ENCODE measurements around the gene HDAC5. TPM values are rescaled to one million over a fixed set of nuclear protein-coding genes. Genes with fewer than 3 reads are reported as not detected.

The HDAC5 gene
- polyA plus RNA-seq, 6 donors from 2014 or later: 27.5 to 79.5 (median 41.2) TPM

DNA sequence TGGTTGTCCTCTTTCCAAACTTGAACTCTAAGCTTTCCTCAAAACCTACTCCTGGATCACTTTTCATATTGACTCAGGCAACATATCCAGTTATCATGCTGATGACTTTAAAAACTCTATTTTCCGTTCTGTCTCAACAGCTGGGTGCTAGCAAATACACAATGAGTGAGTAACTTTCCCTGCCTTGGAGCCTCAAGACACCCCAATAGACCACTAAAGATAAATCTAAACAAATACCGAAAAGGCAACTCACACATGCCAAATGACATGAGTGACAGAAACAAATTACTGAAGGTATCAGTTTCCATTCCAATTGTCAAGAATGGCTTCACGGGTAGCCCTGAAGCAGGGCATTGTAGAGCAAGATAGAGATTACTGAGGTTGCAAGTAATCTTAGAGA is 93.0 kb downstream of the HDAC5 start:
- DNase-seq: no peak
- ATAC-seq (ENCODE audit: low read depth in 2 of 2): no peak
- H3K4me1 Mint-ChIP-seq: peaks cover 10 to 12% (median 11%) of the 10 kb centered on the region in 3 donors
- H3K9me3 Mint-ChIP-seq: no peaks in the 10 kb centered on the region
- H3K27ac Mint-ChIP-seq: no peak overlapping the region
- no peaks in the 10 kb centered on the region for H3K27me3 Mint-ChIP-seq
- H3K4me3 Mint-ChIP-seq: no peak overlapping the region
- H3K36me3 Mint-ChIP-seq: peaks cover 7 to 9% of the 10 kb centered on the region in 2 donors

DNA sequence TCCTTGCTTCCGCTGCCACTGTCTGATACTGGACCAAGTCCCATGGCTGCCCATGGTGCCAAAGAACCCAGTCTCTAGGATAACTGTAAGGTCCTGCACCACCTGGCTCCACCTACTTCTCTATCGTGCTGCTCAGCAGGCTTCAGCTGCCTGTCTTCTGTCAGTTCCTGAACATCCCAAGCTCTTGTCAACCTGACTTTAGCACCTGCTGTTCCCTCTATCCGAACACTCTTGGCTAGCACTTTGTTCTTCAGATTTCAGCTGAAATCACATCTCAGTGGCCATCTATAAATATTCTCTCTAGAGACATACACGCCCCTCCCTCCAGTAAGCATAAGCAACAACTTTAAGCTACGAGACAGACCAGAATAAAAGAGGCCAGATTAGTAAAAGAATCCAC is 93.7 kb downstream of the HDAC5 start:
- Mint-ChIP-seq H3K4me1 (peaks cover 11 to 14% (median 12%) of the 10 kb centered on the region in 3 donors), H3K36me3 (peaks cover 7 to 9% of the 10 kb centered on the region in 2 donors), H3K27ac (peak overlapping the region in 1 of 6 donors; percentile 45), H3K9me3 (no peaks in the 10 kb centered on the region), H3K4me3 (no peak overlapping the region), H3K27me3 (no peaks in the 10 kb centered on the region)
- ATAC-seq (ENCODE audit: low read depth in 2 of 2) (no peak), DNase-seq (no peak)

Other genes starting within 250 kb of the HDAC5 start
- gene MPP2, start 216.1 kb downstream of the HDAC5 start, polyA plus RNA-seq (ENCODE audit: low read depth in 6 of 6): under 1 TPM in 1 of 6 donors, not detected in 5; 0.18 TPM
- gene PPY, start 181.2 kb downstream of the HDAC5 start, polyA plus RNA-seq (ENCODE audit: low read depth in 6 of 6): not detected
- not detected for gene PYY, start 169.7 kb downstream of the HDAC5 start, polyA plus RNA-seq (ENCODE audit: low read depth in 6 of 6)
- 1 to 10 TPM in 2 of 6 donors, under 1 TPM in 3, not detected in 1; 0.57 to 1.8 (median 0.90) TPM for gene NAGS, start 119.0 kb downstream of the HDAC5 start, polyA plus RNA-seq (ENCODE audit: low read depth in 6 of 6)
- 10 to 100 TPM; 25.7 to 34.2 (median 28.9) TPM for gene TMEM101, start 108.7 kb downstream of the HDAC5 start, polyA plus RNA-seq (ENCODE audit: low read depth in 6 of 6)
- 10 to 100 TPM; 48.1 to 99.0 (median 80.5) TPM for gene LSM12, start 57.0 kb downstream of the HDAC5 start, polyA plus RNA-seq (ENCODE audit: low read depth in 6 of 6)
- gene G6PC3, start 52.9 kb downstream of the HDAC5 start, polyA plus RNA-seq (ENCODE audit: low read depth in 6 of 6): 10 to 100 TPM; 19.2 to 28.0 (median 24.6) TPM
- 1 to 10 TPM in 3 of 6 donors, under 1 TPM in 2, not detected in 1; 0.63 to 1.4 (median 1.2) TPM for gene HROB, start 18.3 kb upstream of the HDAC5 start, polyA plus RNA-seq (ENCODE audit: low read depth in 6 of 6)
- gene ASB16, start 47.1 kb upstream of the HDAC5 start, polyA plus RNA-seq (ENCODE audit: low read depth in 6 of 6): under 1 TPM in 4 of 6 donors, not detected in 2; 0.19 to 0.43 (median 0.31) TPM
- gene TMUB2, start 63.3 kb upstream of the HDAC5 start, polyA plus RNA-seq (ENCODE audit: low read depth in 6 of 6): 10 to 100 TPM; 39.7 to 69.9 (median 44.8) TPM
- gene ATXN7L3, start 76.2 kb upstream of the HDAC5 start, polyA plus RNA-seq (ENCODE audit: low read depth in 6 of 6): 10 to 100 TPM in 3 of 6 donors, 1 to 10 TPM in 3; 6.6 to 14.4 (median 9.4) TPM
- gene UBTF, start 96.0 kb upstream of the HDAC5 start, polyA plus RNA-seq (ENCODE audit: low read depth in 6 of 6): 10 to 100 TPM; 20.2 to 77.3 (median 43.0) TPM
- under 1 TPM in 3 of 6 donors, not detected in 3; 0.07 to 0.20 (median 0.12) TPM for gene SLC4A1, start 144.5 kb upstream of the HDAC5 start, polyA plus RNA-seq (ENCODE audit: low read depth in 6 of 6)
- gene RUNDC3A, start 185.0 kb upstream of the HDAC5 start, polyA plus RNA-seq (ENCODE audit: low read depth in 6 of 6): under 1 TPM in 2 of 6 donors, not detected in 4; 0.13 to 0.16 TPM
- 100 to 1,000 TPM in 3 of 6 donors, 10 to 100 TPM in 3; 87.3 to 143 (median 103) TPM for gene SLC25A39, start 201.2 kb upstream of the HDAC5 start, polyA plus RNA-seq (ENCODE audit: low read depth in 6 of 6)
- 100 to 1,000 TPM; 102 to 198 (median 110) TPM for gene GRN, start 221.7 kb upstream of the HDAC5 start, polyA plus RNA-seq (ENCODE audit: low read depth in 6 of 6)
- gene FAM171A2, start 240.2 kb upstream of the HDAC5 start, polyA plus RNA-seq (ENCODE audit: low read depth in 6 of 6): under 1 TPM in 2 of 6 donors, not detected in 4; 0.21 to 0.29 TPM

Data from naive B cell (primary cell).